ENCODE data around the gene CASP10.

- TF ChIP-seq EZH2 (IDR thresholded peaks at IDR 0.05; ENCODE audit: insufficient read depth, poor library complexity, severe bottlenecking) (no peak), EZH2phosphoT487 (IDR thresholded peaks at IDR 0.05; ENCODE audit: insufficient read depth, low read depth) (no peak)
Measured at GRCh38 chr2:201138401-201138970, 44.5 kb upstream of the CASP10 start.

Data from GM23248 (cell line).